OCI-LY3 (cell line): ENCODE data around the gene RBBP8NL.

Source experiments
- EZH2phosphoT487 ChIP-seq: fragments of 200-600 bp; shearing (Covaris generic); IDR thresholded peaks from 2 replicates; pipeline ENCODE4 v1.6.1; 2018; ENCODE audit warnings: antibody characterized with exemption, mixed run types, low read depth
- TF ChIP-seq, protein P1 (sequence below): fragments of 200-600, 300-600 bp; sonication (generic); IDR thresholded peaks from 2 replicates; pipeline ENCODE4 v1.5.1; 2014; ENCODE audit warnings: antibody characterized with exemption, low read length, low read depth

DNA sequence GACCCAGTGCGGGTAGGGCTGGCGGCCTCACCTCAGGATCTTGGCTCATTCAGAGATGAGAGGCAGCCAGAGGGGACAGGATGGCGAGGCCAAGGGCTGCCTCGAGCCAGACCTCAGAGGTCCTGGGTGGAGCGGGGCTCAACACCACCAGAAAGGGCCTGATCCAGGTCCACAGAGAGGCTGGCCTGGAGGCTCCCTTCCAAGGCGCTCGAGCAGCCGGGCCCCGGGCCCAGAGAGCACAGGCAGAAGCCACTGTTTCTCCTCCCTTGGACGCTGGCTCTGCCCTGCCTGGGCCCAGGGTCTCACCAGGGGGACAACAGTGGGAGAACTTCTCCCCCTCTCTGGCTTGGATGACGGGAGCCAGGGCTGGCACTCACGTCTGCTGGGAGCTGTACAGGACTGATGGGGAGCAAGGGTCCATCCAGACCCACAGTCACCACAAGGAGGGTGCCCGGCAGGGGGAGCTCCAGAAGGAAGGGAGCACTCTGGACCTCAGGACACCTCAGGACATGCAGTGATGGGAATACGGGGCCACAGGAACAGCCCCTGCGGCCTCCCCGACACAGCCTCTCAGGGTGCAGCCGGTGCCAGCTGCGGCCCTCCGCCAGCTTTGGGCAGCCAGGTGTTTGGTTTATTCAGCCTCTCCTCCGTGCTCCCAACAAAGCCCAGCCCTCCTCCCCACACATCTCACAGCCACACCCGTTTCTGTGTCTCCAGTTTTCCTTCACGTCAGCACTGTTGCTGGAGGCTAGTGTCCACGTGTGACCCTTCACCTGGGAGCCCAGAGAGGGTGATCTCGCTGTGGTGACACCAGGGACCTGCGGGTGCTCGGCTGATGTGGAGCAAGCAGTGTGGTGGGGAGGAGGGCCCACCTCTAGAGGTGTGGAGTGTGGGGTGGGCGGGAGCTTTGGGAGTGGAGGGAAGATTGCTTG is 31.8 kb downstream of the RBBP8NL start:
- TF ChIP-seq, protein P1, sequence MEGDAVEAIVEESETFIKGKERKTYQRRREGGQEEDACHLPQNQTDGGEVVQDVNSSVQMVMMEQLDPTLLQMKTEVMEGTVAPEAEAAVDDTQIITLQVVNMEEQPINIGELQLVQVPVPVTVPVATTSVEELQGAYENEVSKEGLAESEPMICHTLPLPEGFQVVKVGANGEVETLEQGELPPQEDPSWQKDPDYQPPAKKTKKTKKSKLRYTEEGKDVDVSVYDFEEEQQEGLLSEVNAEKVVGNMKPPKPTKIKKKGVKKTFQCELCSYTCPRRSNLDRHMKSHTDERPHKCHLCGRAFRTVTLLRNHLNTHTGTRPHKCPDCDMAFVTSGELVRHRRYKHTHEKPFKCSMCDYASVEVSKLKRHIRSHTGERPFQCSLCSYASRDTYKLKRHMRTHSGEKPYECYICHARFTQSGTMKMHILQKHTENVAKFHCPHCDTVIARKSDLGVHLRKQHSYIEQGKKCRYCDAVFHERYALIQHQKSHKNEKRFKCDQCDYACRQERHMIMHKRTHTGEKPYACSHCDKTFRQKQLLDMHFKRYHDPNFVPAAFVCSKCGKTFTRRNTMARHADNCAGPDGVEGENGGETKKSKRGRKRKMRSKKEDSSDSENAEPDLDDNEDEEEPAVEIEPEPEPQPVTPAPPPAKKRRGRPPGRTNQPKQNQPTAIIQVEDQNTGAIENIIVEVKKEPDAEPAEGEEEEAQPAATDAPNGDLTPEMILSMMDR, result peak; percentile 35
- no peak for TF ChIP-seq EZH2phosphoT487
